HL-60 (cell line): ENCODE results near the gene BLMH.

ENCODE experiments used
- GABPA ChIP-seq: IDR thresholded peaks from 2 replicates; pipeline ENCODE4 v1.6.1; 2012; ENCODE audit warnings: low read depth
- POLR2AphosphoS5 ChIP-seq: IDR thresholded peaks from 2 replicates; pipeline ENCODE4 v1.6.1; 2012; ENCODE audit warnings: low read depth
- REST ChIP-seq: IDR thresholded peaks from 2 replicates; pipeline ENCODE4 v1.6.1; 2012; ENCODE audit warnings: low read depth; ENCODE audit not compliant: insufficient replicate concordance
- SPI1 ChIP-seq: IDR thresholded peaks from 2 replicates; pipeline ENCODE4 v1.6.1; 2012; ENCODE audit warnings: low read depth, mild to moderate bottlenecking, borderline replicate concordance
- TF ChIP-seq, protein P1 (sequence below): IDR thresholded peaks from one replicate; pipeline ENCODE4 v1.5.1; 2011; ENCODE audit warnings: low read length, control low read depth, inconsistent platforms; ENCODE audit not compliant: insufficient read depth

- TF ChIP-seq, protein P1, sequence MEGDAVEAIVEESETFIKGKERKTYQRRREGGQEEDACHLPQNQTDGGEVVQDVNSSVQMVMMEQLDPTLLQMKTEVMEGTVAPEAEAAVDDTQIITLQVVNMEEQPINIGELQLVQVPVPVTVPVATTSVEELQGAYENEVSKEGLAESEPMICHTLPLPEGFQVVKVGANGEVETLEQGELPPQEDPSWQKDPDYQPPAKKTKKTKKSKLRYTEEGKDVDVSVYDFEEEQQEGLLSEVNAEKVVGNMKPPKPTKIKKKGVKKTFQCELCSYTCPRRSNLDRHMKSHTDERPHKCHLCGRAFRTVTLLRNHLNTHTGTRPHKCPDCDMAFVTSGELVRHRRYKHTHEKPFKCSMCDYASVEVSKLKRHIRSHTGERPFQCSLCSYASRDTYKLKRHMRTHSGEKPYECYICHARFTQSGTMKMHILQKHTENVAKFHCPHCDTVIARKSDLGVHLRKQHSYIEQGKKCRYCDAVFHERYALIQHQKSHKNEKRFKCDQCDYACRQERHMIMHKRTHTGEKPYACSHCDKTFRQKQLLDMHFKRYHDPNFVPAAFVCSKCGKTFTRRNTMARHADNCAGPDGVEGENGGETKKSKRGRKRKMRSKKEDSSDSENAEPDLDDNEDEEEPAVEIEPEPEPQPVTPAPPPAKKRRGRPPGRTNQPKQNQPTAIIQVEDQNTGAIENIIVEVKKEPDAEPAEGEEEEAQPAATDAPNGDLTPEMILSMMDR, result no peak
- TF ChIP-seq SPI1 (no peak), POLR2AphosphoS5 (no peak), GABPA (no peak), REST (no peak)
These were observed 67.3 kb downstream of the BLMH start for GRCh38 chr17:30224419-30224960.
